Adrenal gland (tissue), 5 donors: ENCODE measurements around the gene DPYD.

Experiments used
- CTCF ChIP-seq, 6 experiments: fragments of 450-650 bp in 4 of 6; fragments of 200-600 bp in 2 of 6; sonication (generic) in 1 of 6; IDR thresholded peaks; 1 replicate in 5 of 6; 2 replicates in 1 of 6; pipeline versions ENCODE4 v1.5.1 to v1.8.0; 2016 to 2021; ENCODE audit warnings: antibody characterized with exemption in 6 of 6, mild to moderate bottlenecking in 2 of 6, moderate library complexity in 1 of 6
- POLR2A ChIP-seq, 2 donors: fragments of 450-650 bp; IDR thresholded peaks; one replicate each; pipeline ENCODE4 v1.6.1; 2017; ENCODE audit warnings: antibody characterized with exemption in 2 of 2, mild to moderate bottlenecking in 2 of 2, moderate library complexity in 1 of 2
- donor health status: DM: no; HTN: no; CAD: no.

- no peak for TF ChIP-seq CTCF (IDR thresholded peaks at IDR 0.05)
- no peak for TF ChIP-seq POLR2A (IDR thresholded peaks at IDR 0.05)
These were observed 106.0 kb downstream of the DPYD start for GRCh38 chr1:97814804-97815203.
